GM21367 (cell line): Measurements from ENCODE around the gene PDLIM5.
"Not testable (repeated sequence)": the region's sequence is repeated elsewhere in the genome, so short reads cannot be mapped to it uniquely, and the experiment has no call there.

Source experiments
- ATAC-seq: cut with Tn5 transposase; IDR thresholded peaks from one replicate; pipeline ENCODE4 v1.9.1; 2021; ENCODE audit not compliant: unreplicated experiment

The PDLIM5 gene

DNA sequence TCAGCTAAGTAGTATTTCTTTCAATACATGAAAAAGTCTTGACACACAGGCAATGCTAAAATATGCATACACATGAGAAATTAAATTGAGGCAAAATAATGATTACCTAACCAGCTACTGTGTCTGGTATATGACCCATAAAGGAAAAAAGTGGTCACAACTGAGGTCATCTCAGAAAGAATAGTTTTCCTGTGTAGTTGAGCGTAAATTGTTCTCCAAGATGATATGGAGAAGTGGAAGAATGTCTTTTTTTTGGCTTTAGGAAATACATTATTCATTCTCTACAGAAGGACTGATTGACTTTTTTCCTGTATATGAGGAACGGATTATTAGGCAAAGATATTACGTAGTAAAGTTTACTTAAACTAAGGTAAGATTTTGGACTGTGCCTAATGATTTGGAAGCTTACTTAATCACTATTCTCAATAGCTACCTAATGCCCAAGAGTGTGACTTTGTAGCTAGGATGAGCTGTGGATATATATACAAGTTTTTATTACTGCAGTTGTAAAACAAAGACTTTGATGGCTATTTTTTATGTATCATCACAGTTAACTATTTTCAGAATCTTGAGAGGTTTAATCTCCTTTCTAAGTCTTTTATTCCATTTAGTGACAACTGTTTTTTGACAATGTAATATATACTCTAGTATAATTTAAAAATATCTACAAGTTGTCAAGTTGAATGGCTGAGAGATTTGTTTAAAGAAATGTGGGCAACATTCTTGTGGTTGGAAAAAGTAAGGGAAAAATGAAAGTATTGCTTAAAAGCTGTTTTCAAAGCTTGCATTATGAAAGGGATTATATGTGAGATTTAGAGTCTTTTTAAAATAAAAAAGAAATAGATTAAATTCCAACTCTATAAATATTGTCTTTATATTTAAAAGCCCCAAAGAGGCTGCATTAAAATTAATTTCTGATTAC lies 100.2 kb downstream of the PDLIM5 start:
- ATAC-seq: no peak

DNA sequence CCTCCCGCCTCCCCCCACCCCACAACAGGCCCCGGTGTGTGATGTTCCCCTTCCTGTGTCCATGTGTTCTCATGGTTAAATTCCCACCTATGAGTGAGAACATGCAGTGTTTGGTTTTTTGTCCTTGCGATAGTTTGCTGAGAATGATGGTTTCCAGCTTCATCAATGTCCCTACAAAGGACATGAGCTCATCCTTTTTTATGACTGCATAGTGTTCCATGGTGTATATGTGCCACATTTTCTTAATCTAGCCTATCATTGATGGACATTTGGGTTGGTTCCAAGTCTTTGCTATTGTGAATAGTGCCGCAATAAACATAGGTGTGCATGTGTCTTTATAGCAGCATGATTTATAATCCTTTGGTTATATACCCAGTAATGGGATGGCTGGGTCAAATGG lies 104.3 kb downstream of the PDLIM5 start:
- not testable (repeated sequence) for ATAC-seq

DNA sequence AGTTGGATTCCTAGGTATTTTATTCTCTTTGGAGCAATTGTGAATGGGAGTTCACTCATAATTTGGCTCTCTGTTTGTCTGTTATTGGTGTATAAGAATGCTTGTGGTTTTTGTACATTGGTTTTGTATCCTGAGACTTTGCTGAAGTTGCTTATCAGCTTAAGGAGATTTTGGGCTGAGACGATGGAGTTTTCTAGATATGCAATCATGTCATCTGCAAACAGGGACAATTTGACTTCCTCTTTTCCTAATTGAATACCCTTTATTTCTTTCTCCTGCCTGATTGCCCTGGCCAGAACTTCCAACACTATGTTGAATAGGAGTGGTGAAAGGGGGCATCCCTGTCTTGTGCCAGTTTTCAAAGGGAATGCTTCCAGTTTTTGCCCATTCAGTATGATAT lies 105.9 kb downstream of the PDLIM5 start:
- ATAC-seq: not testable (repeated sequence)

DNA sequence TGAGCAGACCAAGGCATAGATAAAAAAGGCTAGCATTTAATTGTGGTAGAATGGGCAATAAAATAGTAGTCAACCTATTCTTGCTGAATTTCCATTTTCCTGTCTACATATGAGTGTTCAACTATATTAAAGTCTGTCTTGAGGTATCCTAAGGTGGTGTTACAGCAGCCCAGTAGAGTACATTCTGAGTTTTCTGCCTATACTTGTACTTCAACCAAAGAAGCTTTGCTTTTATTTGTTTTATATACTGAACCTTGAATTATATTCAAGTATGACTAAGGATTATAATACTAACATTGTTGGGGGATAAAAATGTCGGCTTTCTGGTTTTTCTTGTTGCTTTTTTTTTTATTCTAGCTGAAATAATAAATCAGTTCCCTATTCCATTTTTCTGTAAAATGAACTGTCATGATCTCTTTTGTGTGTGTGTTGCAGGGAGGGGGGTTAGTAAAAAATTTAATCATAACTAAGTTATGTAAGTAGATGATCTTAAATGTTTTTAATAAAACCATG lies 106.7 kb downstream of the PDLIM5 start:
- no peak for ATAC-seq

DNA sequence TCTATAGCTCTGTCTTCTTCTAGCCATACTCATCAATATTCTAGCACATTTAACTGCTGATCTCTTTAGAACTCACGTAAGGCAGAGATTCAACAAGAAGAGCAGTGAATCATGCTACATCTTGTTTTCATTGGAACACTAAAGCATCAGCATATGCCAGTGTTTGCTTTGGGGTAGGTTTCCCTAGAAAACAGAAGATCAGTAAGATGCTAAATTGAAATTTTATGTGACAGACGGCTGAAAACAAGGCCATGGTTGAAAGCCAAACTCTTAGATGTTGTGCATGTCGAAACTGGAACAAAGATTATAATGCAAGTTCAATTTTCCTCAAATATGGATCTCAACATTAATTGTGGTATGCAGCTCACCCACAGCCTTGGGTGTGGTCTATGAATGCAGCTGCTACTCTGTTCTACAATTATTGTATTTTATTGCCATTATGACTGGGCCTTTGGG lies 107.6 kb downstream of the PDLIM5 start:
- ATAC-seq: no peak

DNA sequence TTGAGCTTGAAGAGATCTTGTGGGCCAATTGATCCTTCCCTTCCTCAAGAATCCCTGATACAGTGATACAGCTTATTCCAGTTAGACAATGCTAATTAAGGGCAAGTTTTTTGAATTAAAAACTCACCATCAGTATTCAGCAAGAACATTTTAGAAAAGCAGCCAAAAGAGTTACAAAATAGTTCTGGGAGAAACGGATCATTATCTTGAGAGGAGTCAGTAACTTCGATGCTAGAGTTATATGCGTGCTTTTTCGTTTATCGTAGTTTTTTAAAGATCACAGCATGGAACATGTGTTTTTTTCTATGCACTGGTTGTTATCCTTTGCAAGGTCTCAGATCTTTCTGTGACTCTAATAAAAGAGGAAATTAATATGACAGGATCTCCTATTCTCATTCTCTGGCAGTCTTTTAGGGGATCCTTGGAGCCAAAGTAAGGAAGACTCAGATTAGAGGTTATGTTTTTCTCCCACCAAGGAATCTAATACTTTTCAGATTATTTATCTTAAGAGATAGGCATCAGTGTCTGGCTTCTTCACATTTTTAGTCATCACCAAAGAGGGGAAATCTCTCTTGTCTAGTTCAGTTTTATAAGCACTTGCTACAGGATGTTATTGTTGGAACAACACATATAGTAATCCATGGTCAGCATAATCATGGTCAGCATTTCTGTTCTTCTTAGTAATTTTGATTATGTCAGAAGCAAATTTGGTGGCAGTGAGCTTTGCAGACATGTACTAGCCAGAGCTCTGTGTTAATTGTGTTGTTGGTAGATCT lies 109.7 kb downstream of the PDLIM5 start:
- ATAC-seq: no peak

DNA sequence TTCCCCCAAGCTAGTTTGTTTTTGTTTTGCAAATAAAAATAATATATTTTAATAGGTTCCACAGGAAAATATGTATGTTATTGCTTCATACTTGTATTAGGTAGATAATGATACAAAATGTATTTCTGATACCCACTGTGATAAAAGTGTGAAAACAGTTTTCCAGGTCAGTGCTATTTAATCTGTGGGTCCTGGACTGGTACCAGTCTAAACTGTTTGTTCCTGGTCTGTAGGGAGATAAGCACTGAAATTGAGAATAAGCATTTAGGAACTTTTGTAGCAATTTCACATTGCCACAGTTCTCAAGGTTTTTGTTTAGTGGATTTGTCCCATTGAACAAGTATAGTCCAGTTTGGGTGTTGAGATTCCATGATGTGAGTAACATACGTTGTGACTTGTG lies 110.5 kb downstream of the PDLIM5 start:
- ATAC-seq: no peak

DNA sequence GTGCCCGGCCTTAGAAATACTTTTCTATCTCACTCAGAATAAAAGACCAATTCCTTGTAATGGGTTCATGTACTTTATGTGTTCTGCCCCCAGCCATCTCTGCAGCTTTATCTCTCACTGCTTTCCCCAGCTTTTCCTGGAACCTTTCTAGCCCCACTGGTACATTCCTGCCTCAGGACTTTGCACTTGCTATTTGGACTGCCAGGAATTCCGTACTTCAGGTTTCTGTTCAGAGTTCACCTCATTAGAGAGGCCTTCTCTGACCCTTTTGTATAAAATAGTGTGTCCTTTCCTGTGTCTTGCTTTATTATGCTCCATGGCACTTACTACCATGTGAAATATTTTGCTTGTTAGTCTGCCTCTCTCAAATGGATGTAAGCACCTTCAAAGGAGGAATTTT lies 112.5 kb downstream of the PDLIM5 start:
- ATAC-seq: no peak

DNA sequence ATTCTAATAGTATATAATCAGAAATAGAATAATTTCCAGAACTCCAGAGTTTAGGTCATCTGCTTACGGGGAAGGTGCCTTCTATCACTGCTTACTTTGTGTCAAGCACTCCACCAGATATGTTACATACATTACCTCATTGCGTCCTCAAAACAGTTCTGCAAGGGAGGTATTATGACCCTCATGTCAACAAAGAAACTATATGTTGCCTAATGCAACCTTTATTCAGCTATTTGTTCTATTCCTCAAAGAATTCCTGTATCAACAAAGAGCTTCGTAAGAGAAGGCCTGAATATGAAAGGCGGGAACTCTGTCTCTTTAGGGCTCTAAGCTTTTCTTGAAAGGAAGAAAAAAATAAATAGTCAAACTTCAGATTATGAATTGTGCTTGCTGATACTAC lies 114.7 kb downstream of the PDLIM5 start:
- ATAC-seq: no peak

DNA sequence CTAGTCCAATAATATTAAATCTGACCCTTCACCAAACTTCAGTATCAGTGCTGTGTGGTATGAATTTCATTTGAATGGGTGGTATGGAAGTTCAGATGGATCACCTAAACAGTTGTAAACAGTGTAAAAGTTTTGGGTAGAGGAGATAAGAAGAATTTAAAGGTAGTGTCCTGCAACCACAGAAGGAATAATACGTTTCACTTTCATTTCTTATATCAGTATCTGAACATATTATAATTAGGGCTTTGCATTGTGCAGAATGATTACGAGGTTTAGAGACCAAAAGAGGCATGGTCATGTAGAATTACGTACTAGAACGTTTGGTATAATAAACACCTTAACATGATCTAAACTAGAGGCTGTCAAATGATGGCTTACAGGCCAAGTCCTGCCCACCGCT lies 116.1 kb downstream of the PDLIM5 start:
- ATAC-seq: peak; percentile 50

DNA sequence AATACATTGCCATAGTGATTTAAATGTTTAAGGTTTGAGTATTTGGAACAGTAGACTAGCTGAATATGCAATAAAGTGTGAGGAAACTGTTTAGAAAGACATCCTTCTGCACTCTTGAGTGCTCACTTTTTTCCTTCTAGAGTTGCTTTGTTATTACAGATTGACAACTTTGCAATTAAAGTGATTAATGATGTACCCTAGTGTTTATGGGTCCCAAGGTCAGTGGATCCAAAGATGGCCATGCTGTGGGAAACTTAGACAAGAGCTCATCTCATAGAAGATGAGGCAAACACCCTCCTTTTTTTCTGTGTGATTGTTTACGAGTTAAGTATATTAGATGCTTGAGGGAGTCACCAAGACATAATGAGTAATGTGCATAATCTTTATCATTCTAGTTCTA lies 118.8 kb downstream of the PDLIM5 start:
- ATAC-seq: no peak

DNA sequence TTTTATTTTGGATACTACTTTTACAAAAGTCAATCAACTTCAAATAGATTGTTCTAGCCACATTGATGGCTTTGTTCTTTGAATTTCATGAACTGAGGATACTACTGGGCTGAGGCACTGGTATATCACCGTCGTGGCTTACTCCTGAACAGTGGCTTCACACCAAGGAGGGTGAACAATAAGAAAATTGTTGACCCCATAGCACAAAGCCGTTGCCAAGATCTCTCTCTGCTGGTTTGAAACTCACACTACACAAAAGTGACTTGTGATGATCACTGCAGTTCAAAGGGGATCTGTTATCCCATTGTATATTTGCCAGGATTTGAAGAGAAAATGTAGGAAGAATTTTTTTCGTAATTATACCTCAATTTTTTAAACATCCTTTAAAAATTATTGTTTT lies 119.6 kb downstream of the PDLIM5 start:
- ATAC-seq: no peak

DNA sequence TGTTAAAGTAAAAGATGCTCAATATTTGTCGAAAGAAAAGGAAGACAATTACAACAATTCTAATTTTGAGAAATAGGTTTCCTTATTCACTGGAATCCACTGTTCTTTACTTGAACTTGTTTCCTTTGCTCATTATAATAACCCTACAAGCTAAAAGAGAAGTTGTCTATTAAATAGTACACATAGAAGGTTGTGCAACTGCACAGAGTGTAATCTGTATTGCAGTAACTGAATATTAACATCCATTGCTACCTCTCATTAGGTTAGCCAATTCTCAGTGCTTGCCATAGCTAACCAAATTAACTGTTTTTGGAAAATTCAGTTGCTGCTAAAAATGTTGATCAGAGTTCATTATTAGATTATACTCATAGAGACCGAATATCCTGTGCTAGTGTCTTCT lies 120.0 kb downstream of the PDLIM5 start:
- ATAC-seq: no peak

DNA sequence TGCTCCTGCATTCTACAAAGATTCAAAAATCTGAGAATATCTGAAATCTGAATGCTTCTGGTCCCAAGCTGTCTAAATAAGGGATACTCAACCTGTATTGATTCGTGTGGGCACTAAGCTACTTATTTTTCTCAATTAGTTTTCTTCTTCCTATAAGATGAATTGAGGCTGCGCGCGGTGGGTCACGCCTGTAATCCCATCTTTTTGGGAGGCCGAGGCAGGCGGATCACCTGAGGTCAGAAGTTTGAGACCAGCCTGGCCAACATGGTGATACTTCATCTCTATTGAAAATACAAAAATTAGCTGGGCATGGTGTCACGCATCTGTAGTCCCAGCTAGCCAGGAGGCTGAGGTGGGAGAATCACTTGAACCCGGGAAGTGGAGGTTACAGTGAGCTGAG lies 122.3 kb downstream of the PDLIM5 start:
- ATAC-seq: no peak

DNA sequence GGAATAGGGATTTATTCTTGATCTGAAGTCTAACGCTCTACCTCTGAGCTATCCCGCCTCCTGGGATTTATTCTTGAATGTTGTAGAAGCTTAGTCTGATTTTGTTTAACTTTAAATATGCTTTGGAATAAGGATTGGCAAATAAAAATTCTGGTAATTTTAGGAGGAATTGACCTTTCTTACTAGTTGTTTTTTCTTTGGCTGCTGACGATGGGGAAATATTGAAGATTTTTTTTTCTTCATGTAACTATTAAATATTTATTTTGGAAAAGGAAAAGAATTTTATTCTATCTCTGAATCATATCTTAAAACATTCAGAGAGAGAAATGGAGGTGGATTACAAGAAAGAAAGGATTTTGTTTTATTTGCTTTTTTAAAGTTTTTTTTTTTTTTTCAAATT lies 122.9 kb downstream of the PDLIM5 start:
- no peak for ATAC-seq

DNA sequence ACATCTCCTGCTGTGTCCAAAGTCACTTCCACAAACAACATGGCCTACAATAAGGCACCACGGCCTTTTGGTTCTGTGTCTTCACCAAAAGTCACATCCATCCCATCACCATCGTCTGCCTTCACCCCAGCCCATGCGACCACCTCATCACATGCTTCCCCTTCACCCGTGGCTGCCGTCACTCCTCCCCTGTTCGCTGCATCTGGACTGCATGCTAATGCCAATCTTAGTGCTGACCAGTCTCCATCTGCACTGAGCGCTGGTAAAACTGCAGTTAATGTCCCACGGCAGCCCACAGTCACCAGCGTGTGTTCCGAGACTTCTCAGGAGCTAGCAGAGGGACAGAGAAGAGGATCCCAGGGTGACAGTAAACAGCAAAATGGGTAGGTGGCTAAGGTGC lies 123.9 kb downstream of the PDLIM5 start:
- ATAC-seq: no peak

DNA sequence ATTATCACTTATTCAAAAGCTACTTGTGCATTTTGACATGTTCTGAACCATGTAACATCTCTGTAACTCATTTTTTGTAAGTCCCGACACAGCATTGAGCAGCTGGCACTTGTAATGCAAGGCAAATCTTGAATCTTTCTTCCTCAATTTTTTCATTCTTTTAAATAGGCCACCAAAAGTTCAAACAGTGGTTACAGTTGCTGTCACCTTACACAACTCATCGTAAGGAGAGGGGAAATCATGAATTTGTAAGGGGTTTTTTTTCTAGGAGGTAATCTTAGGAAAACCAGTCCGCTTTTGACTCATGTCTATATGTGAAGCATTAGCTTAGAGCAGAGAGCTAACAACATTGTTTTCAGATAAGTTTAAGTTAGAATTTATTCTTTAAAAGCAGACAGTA lies 124.5 kb downstream of the PDLIM5 start:
- ATAC-seq: no peak

DNA sequence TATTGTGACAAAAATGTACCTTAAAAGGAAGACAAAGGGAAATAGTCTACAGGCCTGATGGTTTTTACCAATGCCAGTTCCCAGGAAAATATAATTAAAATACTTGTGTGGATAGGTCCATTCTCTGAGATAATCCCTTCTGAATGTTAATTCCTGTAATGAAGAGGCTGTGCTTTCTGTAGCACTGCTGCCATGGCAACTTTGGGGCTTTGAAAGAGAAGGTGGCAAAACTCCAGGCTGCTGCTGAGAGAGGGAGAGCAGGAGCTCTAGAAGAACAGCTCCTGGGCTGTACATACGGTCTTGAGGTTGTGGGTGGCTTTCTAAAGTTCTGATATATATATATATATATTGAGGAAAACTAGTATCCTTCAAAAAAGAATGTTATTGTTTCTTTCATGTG lies 125.4 kb downstream of the PDLIM5 start:
- ATAC-seq: no peak

DNA sequence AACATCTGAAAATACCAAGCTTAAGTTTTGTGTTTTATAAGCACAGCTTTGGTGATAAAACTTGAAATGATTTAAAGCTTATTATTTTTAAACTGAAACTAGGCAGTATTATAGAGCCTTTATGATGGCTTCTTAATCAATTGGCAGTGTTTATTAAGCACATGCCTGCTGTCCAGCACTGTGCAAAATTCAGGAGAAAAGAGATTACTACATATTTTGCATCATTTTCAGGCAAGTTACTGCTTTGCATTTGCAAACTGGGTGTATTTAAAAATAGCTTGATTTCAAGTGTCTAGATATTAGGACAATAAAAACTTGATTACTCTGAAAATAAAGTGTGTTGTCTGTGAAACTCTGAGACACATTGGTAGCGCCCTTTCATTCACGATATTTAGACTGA lies 126.5 kb downstream of the PDLIM5 start:
- no peak for ATAC-seq

DNA sequence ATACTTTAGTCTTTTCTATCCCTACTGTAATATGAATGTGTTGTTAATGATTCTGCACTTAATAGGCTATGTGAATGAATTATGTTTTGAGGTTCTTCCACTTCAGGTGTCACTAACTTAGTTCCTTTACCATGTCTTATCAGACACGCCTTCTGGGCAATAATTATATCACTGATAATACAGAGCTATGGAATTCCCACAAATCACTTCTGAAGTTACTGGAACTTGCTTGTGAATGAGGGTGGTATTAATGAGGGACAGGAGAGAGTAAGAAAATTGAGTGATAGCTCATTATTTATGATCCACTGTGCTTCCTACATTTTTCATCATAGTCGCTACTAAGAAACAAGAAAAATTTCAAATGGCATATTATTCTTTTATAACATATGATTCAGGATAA lies 130.0 kb downstream of the PDLIM5 start:
- ATAC-seq: no peak

DNA sequence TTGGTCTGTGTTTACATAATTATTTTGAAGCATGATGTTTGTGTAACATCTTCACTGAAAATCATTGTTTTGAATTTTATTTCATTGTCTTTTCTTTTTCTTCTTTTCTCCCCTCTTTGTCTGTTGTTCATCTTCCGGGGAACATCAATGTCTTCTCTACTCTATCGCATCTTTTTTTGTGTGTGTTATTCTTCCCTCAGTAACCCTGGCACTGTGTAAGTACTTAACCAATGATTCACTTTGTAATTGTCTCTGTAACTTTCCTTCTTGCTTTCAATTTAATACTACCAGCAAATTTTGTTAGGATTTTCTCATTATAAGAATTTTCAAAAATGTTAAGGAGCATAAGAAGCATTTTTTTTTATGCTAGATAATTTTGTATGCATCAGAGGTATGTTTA lies 130.8 kb downstream of the PDLIM5 start:
- ATAC-seq: no peak
